Measurements from ENCODE around the gene SULT4A1. TPM values are rescaled to one million over a fixed set of nuclear protein-coding genes. Genes with fewer than 3 reads are reported as not detected.

SULT4A1 gene
- polyA plus RNA-seq, 1 experiment, result 0.39 TPM

GRCh38 chr22:43853328-43853931, 8.9 kb downstream of the SULT4A1 start:
- ChIA-PET CTCF (interaction anchor here (1.1 kb wide), 1 partner anchor 32 kb away, joined by 3 read pairs; no protein-coding TSS in a partner anchor), POLR2A (no interaction called here)
- TF ChIP-seq, protein P1, sequence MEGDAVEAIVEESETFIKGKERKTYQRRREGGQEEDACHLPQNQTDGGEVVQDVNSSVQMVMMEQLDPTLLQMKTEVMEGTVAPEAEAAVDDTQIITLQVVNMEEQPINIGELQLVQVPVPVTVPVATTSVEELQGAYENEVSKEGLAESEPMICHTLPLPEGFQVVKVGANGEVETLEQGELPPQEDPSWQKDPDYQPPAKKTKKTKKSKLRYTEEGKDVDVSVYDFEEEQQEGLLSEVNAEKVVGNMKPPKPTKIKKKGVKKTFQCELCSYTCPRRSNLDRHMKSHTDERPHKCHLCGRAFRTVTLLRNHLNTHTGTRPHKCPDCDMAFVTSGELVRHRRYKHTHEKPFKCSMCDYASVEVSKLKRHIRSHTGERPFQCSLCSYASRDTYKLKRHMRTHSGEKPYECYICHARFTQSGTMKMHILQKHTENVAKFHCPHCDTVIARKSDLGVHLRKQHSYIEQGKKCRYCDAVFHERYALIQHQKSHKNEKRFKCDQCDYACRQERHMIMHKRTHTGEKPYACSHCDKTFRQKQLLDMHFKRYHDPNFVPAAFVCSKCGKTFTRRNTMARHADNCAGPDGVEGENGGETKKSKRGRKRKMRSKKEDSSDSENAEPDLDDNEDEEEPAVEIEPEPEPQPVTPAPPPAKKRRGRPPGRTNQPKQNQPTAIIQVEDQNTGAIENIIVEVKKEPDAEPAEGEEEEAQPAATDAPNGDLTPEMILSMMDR (IDR thresholded peaks at IDR 0.05; ENCODE audit: insufficient read depth, low read depth, low read length), result no peak
- peaks cover 4% of the 10 kb centered on the region for H3K27me3 ChIP-seq (ENCODE audit: control insufficient read depth, insufficient read depth, low read length)
- H3K36me3 ChIP-seq (ENCODE audit: control insufficient read depth, insufficient read depth, low read length), result no peaks in the 10 kb centered on the region
- no peak overlapping the region for H3K4me3 ChIP-seq (ENCODE audit: low read depth, low read length)
- DNase-seq (ENCODE audit: low read depth), result no peak

- no peaks in the 10 kb centered on the region for H3K36me3 ChIP-seq (ENCODE audit: control insufficient read depth, insufficient read depth, low read length)
- TF ChIP-seq, protein P1 (IDR thresholded peaks at IDR 0.05; ENCODE audit: insufficient read depth, low read depth, low read length), result no peak
- H3K27me3 ChIP-seq (ENCODE audit: control insufficient read depth, insufficient read depth, low read length), result peaks cover 4% of the 10 kb centered on the region
- POLR2A ChIA-PET, result no interaction called here
- no peak overlapping the region for H3K4me3 ChIP-seq (ENCODE audit: low read depth, low read length)
- CTCF ChIA-PET, result interaction anchor here (1.1 to 1.2 kb wide), 2 partner anchors 10 to 32 kb away, joined by 3 to 6 read pairs; no protein-coding TSS in a partner anchor
- DNase-seq (ENCODE audit: low read depth), result no peak
These were observed 9.6 kb downstream of the SULT4A1 start for GRCh38 chr22:43852573-43853327.

- Histone ChIP-seq H3K4me3 (ENCODE audit: low read depth, low read length) (no peak overlapping the region), H3K27me3 (ENCODE audit: control insufficient read depth, insufficient read depth, low read length) (peaks cover 4% of the 10 kb centered on the region), H3K36me3 (ENCODE audit: control insufficient read depth, insufficient read depth, low read length) (no peaks in the 10 kb centered on the region)
- ChIA-PET CTCF (interaction anchor here (0.6 to 1.2 kb wide), 3 partner anchors 9 to 774 kb away, joined by 3 to 6 read pairs (median 3); no protein-coding TSS in a partner anchor), POLR2A (no interaction called here)
- DNase-seq (ENCODE audit: low read depth), result no peak
- TF ChIP-seq, protein P1 (IDR thresholded peaks at IDR 0.05; ENCODE audit: insufficient read depth, low read depth, low read length), result no peak
These were observed 10.4 kb downstream of the SULT4A1 start for GRCh38 chr22:43851979-43852307.

GRCh38 chr22:43851058-43851978, 11.0 kb downstream of the SULT4A1 start:
- Histone ChIP-seq H3K4me3 (ENCODE audit: low read depth, low read length) (no peak overlapping the region), H3K27me3 (ENCODE audit: control insufficient read depth, insufficient read depth, low read length) (peaks cover 4% of the 10 kb centered on the region), H3K36me3 (ENCODE audit: control insufficient read depth, insufficient read depth, low read length) (no peaks in the 10 kb centered on the region)
- DNase-seq (ENCODE audit: low read depth), result no peak
- POLR2A ChIA-PET, result no interaction called here
- TF ChIP-seq, protein P1 (IDR thresholded peaks at IDR 0.05; ENCODE audit: insufficient read depth, low read depth, low read length), result no peak
- CTCF ChIA-PET, result interaction anchor here (0.6 to 1.2 kb wide), 2 partner anchors 299 to 774 kb away, joined by 3 read pairs; no protein-coding TSS in a partner anchor

All from BJ (cell line).